Stimulated activated CD4-positive, alpha-beta T cell treated with anti-CD3 and anti-CD28 coated beads, Interleukin-2, amount 100 ng/mL, for 24 hours (primary cell): Measurements from ENCODE around the gene SUPT4H1.

Source experiments
- DNase-seq, 2 donors: peaks; one replicate each; pipeline ENCODE4 v3.0.0-alpha.2; 2020

Gene SUPT4H1

DNA sequence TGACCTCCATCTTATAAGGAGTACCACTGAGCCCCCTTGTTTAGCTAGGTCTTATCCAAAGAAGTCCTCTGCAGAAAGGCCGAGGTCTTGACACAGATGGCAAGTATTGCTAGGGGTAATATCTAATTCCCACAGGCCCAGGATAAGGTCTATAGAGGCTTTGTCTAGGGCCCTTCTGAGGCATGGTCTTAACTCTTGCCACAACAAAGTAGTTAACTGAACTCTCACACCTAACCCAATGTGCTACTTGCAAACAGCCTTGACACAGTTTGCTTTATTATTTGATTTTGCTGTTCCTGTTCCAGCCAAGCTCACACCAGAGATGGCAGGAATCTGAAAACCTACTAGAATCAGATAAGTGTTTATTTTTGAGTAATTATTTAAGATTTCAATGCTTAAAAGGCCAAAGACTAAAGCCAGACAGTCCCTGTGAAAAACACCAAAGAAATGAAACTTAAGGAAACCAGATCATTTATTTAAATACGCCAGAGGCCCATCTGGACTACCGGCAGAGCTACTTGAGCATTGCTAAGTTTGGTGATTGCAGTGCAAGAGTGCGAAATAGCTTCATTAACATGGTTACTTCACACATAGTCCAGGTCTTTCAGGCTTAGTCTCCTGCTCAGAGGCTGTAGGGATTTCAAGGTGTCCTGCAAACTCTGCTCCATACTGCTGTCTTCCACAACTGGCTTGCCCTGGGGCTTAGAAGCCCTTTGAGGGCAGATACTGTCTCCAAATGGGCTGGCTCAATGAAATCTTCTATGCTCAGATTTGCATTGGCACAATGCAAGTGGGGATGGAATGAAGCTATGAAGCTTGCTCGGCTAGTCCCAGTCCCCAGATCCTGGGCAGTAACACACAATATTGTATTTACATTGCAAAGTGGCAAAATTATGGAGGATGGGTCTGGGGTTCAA is 28.5 kb upstream of the SUPT4H1 start:
- no peak for DNase-seq

DNA sequence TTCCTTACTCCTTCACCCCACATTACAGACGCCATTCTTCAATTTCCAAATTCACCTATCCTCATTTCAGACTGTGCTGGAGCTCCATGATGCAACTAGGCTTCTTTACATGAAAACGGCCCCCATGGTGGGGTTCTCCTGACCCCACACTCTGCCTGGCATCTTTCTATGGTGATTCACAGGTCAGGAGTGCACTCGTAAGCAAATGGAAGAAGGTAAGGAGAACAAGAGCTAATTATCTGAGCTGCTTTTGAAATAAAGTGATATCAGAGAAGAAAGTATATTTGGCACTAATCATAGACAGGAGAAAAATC is 27.5 kb upstream of the SUPT4H1 start:
- DNase-seq, result no peak

DNA sequence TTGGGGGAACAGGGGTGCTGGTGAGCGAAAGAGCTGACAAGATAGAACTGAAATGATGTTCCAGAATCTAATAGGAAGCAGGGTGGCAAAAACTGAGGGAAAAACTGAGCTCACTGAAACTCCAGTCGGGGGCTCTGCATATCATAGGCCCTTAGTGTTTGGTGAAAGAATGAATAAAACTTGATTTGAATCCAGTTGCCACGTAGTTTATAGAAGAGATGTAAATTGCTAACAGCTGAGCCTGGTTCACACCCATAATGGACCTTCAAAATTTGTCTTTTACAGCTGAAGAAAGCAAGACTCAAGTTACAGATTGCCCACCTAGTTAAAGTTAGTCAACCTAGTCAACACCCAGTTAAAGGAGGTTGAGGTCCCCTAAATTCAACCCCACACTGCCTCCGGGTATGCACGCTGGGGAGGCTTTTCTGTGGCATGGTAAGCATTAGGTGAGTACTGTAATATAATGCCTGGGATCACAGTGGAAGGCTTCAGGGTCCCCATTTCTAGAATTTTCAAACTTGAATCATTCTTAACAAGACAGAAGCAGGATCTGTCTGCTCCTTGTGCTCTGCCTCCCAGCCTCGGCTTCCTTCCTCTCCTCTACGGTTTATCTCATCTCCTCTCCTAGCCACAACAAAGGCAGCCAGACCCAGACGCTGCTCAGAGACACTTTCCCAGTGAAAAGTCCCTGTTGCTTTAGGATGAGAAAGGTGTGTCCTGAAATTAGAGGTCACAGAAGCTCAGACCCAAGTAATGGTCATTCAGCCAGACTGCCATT is 26.9 kb upstream of the SUPT4H1 start:
- no peak for DNase-seq

DNA sequence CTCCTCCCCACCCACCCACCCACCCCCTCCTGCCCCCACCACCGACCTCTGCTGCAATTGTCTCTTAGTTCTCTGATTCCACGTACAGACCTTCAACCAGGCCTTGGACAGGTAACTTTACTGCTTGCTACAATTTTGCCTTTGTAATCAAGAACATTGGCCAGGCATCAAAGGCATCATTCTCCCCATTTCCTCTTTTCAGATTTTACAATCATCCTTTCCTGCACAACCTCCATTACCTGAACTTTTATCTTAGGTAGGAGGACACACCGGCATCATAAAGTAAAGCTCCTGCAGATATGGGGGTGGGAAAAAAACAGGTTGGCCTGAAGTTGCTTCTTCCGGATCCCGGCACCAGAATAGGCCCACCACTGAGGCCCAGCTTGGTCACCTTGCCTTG is 25.7 kb upstream of the SUPT4H1 start:
- no peak for DNase-seq

DNA sequence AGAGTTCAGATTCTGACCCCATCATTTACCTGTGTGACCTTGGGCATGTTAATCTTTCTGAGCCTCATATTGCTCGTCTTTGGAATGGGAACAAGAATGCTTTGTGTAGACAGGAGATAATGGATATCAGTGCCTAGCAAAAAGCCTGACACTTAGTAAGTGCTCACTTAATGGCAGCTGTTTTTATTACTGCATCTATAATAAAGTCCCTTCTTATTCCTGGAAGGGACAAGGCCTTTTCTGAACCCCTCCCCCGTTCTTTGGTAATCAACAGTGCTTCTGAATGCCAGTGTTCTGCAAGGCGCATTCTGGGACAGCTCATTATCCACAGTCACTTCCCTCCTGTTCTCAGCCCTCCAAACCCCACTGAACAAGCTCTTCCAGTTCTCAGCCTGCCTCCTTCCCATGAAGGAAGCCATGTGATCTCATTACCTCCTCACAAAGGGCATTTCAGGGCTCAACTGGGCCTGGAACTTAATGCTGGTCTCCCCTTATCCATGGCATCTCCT is 25.1 kb upstream of the SUPT4H1 start:
- no peak for DNase-seq

DNA sequence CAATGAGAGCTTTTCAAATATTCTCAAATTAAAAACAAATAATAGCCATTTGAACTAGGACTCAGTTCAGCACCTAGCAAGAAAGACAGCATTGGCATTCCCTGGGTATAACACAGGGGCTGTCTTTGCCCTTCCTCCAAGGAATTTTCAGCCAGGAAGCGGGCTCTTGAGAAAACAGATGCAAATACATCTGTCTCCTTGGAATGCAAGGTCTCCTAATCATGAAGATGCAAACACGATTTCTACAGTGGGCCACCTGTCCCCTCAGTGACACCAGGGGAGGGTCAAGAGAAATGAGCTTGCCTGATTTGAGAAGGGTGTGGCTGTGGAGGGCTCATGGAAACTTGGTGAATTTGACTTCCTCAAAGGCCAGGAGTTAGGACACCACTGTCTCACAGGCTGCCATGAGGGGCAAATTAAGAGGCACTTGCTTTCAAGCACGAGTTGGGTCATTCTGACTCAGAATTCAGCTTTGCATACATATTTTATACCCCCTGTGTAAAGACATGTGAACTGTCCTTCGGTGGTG is 24.5 kb upstream of the SUPT4H1 start:
- no peak for DNase-seq

DNA sequence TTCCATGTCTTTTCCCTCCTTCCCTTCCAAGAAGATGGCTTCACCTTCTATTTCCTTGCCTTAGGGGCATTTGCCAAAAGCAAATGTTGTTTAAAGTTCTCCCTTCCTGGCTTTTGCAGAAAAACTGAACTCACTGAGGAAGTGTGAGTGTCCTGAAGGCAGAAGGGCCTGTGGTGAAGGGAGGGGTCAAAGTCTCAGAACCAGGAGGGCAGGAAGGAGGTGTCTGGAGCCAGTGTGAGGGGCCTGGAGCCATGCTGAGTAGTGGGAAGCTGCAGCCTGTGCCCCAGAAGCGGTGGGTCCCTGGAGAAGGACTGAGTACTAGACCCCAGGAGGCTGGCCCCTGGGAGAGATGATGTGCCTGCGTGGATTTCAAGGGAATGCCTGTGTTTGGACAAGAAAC is 23.8 kb upstream of the SUPT4H1 start:
- no peak for DNase-seq

DNA sequence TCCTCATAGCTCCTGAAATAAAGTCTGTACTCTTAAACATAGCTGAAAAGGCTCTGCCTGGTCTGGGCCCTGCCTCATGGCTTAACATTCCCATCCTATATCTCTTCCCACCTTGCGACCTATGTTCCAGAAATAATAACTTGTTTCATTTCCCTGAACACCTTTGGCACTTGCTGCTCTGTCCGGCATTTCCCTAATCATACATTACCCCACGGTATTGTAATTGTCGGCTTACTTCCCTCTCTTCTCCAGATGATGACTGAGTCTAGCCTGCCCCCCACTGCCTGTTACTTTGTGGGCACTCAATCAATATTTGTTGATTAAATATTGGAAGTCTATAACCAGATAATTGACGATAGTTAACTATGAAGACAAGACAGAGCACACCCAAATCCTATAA is 23.3 kb upstream of the SUPT4H1 start:
- DNase-seq, result no peak

DNA sequence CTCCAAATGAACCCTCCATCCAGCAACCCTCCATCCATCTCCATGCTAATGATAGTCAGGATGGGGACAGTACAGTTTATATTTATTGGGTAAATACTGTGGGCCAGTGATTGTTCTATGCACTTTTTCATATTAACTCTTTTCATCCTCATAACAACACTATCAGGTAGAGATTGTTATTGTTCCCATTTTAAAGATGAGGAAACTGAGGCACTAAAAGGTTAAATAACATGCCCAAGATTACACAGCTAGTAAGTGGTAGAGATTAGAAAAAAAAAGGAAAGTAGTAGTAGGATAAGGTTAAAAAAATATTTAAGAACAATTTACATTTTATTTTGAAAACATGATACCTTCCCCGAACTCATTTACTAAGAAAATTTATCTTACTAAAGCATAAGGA is 21.9 kb upstream of the SUPT4H1 start:
- no peak for DNase-seq

DNA sequence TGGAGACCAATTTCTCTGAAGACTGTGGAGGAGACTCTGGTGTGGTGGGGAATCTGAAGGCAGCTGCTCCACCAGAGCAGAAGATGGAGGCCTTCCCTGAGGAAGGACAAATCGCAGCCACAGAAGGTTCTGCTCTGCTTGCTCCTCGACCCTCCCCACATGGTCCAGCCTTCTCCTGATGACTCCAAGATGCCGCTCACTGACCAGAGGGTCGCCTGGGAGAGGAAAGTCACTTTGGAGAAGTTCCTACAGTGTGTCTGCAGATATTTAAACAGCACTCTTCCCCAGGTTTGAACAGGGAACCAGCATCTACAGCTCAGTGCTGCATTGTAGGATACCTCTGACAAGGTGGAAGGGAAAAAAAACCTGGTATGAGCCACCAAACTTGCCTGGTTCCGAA is 21.0 kb upstream of the SUPT4H1 start:
- no peak for DNase-seq

DNA sequence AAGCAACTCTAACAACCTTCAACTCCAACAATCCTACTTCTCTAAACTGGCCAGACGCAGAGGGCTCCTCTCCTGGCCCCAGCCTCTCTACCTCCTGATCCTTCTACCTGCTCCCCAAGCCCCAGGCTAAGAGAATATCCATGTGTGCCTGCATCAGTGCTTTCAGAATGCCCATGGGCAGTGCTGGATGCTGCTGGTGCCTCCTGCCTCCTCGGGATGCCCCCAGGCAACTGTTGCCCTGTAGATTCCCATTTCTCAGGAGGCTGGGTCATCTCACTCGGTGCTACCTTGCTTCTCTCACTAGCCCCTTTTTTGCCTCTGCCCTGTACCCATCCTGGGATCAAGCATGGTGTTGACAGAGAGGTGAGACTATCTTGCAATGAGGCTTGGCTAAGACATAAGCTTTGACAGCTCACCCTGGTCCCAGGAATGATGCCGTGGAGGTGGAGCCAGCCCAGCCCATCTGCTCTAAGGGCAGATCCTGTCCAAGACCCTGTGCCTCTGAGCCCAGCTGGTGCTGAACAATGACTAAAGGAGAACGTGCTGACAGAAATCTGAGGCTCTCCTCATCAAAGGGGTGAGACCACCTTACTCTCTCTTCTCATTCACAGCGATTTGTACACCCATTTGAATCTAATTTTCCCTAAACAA is 19.4 kb upstream of the SUPT4H1 start:
- no peak for DNase-seq

DNA sequence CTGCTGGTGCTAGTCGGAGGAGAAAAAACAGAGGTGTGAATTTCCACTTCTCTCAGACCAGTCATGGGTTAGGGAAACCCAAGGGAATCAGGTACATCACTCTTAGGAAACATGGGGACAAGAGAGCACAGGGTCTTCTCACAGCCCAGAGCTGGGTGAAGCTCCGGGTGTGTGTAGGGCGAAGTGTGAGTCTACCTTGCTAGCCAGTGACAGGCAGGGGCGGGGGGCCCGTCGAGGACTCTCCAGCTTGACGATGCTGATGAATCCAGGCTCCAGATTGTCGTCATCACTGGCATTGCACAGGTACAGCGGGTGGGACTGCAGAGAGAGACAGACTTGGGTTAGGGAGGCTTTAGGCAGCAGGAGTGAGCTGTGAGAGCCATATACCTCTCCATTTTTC is 18.7 kb upstream of the SUPT4H1 start:
- no peak for DNase-seq

DNA sequence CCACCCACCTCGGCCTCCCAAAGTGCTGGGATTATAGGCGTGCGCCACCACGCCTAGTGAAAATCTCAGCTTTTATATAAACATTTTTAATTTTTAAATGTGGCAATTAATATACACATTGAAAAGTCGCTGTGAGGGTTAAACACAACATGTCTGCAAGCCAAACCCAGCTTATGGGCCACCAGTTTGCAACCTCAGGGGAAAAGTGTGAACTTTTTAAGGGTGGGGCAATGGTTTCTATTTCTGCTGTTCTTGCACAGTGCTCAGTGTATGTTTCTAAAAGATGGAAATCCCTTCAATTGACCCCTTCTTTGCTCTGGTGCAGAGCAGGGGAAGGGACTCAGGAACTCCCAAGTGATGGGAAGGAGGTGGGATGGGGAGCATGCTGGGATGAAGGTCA is 18.3 kb upstream of the SUPT4H1 start:
- no peak for DNase-seq

DNA sequence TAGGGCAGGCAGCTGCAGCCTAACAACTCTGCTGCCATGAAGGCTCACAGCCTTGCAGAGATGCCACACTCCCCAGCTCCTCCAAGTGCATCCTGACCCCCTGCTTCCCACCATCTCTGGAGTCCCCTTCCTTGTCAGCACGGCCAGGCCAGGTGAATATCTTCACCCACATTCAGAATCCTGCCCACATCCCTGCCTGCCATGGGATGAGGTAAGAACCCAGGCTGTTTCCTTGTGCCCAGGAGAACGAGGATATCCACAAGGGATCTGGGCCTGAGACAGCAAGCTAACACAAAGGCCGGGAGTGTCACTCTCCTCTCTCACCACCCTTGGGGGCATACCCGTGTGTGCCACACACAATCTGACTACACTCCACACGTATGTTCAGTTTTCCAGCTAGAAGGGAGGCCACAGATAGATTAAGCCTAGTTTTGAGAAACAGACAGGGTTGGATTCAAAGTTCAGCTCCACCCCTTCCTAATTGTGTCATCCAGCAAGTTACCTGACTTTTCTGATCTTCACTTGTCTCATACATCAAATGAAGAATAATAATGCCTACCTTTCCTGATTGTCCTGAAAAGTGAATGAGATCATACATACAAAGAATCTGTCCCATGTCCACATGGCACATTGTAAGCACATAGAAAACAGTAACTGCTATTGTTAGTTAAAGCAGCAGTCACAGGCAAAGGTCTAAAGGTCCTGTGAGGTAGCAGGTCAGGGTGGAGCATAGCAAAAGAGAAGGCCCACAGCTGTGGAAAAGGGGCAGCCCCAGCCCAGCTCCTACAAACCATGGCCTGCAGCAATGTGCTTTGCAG is 17.4 kb upstream of the SUPT4H1 start:
- DNase-seq, result no peak

DNA sequence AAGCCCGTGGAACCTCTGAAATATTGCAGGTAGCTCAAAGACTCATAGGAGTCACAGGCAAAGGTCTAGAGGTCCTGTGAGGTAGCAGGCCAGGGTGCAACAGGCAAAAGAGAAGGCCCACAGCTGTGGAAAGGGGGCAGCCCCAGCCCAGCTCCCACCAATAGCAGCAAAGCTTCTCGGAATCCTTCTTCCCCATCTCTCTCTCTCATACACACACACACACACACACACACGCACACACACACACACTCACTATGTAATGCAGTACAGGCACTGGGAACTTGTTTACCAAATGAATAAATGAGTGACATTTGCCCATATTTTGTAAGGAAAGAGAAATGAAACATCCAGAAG is 16.8 kb upstream of the SUPT4H1 start:
- no peak for DNase-seq

DNA sequence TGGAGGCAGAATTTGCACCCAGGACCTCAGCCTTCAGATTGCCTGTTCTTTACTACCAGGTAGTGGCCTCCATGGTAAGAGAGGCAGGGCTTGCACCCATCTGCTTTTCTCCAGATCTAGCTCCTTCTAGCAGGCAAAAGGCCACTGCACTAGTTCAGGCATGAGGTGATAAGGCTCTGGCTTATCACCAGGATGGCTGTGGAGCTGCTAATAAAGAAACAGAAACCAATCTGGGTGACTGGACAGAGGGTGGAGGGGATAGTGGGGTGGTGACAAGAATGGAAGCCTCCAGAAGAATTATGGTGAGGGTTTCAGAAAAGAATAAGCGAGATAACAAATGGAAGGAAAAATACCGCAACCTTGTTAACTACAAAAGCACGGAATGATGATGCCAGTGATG is 15.5 kb upstream of the SUPT4H1 start:
- DNase-seq, result no peak

DNA sequence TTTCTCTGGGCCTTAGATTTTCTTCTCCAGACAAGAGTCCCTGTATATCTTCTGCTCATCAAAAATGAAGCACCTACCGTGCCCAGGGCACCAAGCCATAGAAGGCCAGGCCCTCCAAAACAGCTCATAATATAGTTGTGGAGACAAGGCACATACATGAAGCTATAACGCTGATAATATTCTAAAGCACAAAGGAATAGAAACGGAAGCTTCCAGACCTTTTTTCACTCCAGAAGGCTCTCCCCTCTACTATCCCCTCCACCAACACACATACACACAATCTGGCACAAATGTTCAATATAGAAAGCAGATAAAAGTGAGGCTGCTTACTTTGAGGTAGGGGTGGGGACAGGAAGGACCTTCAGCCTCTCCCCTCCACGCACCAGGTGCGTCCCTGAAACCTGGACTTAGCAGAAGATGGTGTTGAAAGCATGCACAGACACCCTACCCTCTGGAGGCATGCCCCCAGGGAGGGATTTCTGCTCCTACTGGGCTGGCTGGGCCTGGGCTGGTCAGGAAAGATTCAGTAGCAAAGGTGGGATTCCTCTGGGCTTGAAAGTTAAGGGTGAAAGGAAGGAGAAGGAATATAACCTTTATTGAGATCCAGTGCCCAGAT is 14.1 kb upstream of the SUPT4H1 start:
- DNase-seq, result no peak

DNA sequence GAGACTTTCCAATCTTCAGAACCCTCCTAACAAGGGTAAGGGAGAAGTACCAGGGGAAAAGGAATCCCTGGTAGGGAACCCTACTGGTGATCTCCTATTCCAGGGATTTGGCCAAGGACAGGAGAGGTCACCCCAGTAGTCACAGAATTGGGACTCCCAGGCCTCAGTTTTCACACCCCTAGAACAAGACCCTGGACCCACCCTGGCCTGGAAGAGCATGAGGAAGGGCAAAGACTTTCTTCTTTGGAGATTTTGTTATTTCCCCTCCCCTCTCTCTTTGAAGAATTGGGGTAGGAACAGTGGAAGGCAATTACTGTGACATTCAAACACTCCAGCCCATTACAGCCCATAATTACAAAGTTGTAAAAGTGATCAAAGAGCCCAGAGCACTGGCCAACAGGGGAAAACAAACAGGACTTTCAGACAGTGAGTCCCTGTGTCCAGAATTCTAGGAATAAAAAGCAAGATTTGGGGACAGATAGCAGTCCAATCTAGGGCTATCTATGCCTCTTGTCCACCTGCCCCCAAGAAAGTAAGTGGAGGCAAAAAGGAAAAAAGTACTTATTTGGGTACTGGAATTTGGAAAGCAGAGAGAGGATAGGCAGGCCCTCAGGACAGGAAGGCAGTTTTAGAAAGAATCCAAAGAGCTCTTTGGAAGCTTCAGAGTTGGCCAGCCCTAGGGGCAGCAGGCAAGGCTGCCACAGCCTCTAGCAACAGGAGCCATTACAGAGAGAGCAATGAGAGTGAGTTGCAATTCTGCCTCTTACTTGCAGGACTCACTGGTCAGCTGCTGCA is 13.4 kb upstream of the SUPT4H1 start:
- no peak for DNase-seq

DNA sequence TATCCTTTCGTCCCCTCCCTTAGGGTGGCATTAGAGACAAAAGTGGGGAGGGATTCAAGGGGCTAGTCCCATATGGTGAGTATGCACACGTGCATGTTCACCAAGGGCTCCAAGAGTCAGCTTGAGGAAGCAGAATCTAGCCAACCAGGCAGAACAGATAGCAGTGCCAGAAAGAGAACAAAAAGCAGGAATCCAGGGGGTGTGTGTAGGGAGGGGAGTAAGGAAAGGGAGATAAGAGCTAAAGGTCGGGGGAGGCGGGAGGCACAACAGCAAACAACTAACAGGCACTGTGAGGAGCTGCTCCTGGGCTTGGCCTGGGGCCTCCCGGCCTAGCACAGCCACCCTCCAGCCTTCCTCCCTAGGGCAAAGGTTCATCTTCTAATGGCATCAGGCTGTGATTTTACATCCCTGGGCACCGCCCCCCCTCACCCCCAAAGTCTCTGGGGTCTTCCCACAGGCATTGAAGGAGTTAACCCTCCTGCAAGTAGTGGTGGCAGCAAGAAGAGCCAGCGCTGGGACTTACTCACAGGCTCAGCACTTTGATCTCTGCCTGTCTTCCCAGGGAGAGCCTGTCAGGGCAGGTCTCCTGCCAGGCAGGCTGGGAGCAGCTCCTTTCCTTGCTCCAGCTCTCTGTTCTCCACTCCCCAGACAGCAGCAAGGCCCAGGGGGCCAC is 12.4 kb upstream of the SUPT4H1 start:
- no peak for DNase-seq

DNA sequence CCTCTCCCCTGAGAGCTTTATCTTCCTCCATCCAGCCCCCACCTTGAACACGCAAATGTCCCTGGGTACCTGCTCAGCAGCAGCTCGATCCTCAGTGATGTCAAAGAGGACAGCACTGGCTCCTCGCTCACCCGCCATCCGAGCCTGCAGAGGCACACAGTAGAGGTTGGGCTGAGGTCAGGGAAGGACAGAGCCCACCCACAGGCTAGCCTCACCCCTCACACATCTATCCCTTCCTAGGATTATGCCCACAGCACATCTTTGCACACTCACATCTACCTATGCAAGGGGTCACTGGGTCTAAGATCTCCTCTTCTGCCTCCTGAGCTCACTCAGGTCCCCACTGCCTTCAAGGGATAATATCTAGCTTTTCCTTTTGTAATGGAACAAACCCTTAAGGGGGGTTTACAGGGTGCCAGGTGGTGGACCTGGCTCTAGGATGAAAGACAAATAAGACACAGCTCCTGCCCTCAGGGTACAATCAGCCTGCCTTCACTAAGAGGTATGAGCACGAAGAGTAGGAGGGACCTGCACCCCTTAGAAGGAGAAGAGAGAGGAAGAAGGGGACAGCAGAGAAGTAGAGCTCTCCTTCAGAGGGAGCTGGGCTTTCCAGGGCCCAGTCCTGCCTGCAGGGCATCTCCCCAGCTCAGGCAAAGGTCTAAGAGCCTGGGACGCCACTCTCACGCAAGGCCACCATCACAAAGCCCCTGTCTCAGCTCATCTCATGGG is 11.6 kb upstream of the SUPT4H1 start:
- DNase-seq, result no peak
